ENCODE results near the gene DNAH10.

DNA sequence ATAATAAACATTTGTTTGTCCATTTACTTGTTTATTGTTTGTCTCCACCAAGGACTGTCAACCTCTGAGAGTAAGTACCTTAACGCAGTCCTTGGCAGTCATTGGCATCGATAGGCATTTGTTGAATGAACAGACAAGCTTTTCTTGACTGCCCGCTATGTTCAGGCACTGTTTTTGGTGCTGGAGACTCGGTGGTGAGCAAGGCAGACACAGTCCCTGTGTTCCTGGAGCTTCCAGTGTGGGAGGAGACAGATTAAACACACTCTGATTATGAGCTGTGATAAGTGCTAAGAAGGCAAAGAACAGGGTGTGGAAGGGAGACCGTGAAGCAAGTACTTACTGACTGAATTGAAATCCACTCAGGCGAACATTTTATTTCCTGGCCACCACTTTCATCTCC, 48.7 kb upstream of the DNAH10 start:
- TF ChIP-seq, protein P1, sequence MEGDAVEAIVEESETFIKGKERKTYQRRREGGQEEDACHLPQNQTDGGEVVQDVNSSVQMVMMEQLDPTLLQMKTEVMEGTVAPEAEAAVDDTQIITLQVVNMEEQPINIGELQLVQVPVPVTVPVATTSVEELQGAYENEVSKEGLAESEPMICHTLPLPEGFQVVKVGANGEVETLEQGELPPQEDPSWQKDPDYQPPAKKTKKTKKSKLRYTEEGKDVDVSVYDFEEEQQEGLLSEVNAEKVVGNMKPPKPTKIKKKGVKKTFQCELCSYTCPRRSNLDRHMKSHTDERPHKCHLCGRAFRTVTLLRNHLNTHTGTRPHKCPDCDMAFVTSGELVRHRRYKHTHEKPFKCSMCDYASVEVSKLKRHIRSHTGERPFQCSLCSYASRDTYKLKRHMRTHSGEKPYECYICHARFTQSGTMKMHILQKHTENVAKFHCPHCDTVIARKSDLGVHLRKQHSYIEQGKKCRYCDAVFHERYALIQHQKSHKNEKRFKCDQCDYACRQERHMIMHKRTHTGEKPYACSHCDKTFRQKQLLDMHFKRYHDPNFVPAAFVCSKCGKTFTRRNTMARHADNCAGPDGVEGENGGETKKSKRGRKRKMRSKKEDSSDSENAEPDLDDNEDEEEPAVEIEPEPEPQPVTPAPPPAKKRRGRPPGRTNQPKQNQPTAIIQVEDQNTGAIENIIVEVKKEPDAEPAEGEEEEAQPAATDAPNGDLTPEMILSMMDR (IDR thresholded peaks at IDR 0.05; ENCODE audit: poor library complexity): no peak
- no peak for TF ChIP-seq EZH2 (IDR thresholded peaks at IDR 0.05; ENCODE audit: borderline replicate concordance)
